Measurements from ENCODE around the gene MET.

Gene MET

GRCh38 chr7:116785843-116786242, 113.8 kb downstream of the MET start:
- no peak for DNase-seq (ENCODE audit: low read depth)

- no peak for DNase-seq (ENCODE audit: low read depth)
Observed at GRCh38 chr7:116786791-116787443, 114.9 kb downstream of the MET start.

DNA sequence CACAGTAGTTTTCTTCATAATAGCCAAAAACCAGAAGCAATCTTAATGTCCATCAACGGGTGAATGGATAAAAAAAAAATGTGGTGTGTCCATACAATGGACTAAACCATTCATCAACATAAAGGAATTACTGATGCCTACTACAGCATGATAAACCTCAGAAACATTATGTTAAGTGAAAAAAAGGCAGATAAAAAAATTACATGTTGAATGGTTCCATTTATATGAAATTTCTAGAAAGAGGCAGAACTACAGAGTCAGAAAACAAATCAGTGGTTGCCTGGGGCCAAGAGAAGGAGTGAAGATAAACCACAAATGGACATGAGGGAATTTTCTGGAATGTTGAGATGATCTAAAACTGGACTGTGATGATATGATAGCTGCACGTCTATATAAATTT, 115.9 kb downstream of the MET start:
- DNase-seq (ENCODE audit: low read depth) = no peak

DNA sequence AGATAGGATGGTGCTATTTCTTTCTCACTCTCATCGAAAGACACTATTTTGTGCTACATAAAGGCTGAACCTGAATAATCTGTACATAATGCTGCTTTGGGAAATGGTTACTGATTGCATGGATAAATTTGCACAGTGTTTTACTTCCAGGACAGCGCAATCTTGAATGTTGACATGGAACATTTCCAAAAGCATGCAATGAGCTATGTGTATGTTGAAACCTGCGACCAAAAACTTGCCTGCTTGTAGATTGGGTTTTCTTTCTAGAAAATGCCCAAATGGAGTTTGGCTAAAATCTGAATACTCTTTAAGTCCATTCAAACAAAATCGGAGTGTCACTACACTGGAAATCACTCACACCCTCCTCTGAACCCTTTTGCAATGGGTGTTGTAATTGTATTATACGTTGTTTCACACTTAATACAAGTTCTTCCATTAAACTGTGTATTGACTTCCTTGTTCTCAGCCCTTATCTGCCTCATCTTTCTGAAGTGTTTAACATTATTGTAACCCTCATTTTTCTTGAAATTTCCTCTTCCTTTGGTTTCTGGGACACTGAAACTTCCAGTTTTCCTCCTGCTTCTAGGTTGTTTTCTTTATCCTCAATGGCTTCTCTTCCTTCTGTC, 116.7 kb downstream of the MET start:
- no peak for DNase-seq (ENCODE audit: low read depth)

DNA sequence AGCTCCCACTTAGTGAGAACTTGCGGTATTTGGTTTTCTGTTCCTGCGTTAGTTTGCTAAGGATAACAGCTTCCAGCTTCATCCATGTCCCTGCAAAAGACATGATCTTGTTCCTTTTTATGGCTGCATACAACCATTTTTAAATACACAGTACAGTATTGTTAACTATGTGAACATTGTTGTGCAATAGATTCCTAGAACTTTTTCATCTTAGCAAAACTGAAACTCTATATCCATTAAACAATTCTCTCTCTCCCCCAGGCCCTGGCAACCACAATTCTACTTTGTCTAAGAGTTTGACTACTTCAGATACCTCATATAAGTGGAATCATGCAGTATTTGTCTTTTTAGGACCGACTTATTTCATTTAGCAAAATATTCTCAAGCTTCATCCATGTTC, 118.0 kb downstream of the MET start:
- DNase-seq (ENCODE audit: low read depth) = no peak

- DNase-seq (ENCODE audit: low read depth) = no peak
Observed at GRCh38 chr7:116792813-116793212, 120.8 kb downstream of the MET start.

DNA sequence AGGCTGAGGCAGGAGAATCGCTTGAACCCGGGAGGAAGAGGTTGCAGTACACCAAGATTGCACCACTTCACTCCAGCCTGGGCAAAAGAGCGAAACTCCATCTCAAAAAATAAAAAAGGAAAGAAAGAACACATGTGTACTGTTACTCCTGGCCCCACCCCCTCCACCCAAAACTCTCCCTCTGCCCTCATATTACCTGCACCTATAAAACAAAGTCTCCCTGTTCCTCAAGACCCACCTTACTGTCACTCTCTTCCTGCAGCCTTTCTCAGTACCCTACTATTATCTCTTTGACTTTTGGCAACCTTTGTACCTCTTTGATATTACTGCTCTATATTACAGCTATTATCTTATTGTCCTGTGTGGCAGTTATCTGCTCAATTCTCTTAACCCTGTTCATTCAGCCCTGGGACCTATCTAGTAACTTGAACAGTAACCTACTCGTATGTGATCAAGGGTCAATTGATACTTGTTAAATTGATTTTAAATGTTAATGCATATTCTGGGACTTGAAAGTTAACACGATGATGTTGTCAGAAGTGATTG, 121.9 kb downstream of the MET start:
- no peak for DNase-seq (ENCODE audit: low read depth)

DNA sequence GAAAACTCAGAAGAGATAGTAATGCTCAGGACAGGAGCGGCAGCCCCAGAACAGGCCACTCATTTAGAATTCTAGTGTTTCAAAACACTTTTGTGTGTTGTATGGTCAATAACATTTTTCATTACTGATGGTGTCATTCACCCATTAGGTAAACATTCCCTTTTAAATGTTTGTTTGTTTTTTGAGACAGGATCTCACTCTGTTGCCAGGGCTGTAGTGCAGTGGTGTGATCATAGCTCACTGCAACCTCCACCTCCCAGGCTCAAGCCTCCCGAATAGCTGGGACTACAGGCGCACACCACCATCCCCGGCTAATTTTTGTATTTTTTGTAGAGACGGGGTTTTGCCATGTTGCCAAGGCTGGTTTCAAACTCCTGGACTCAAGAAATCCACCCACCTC, 124.5 kb downstream of the MET start:
- no peak for DNase-seq (ENCODE audit: low read depth)

DNA sequence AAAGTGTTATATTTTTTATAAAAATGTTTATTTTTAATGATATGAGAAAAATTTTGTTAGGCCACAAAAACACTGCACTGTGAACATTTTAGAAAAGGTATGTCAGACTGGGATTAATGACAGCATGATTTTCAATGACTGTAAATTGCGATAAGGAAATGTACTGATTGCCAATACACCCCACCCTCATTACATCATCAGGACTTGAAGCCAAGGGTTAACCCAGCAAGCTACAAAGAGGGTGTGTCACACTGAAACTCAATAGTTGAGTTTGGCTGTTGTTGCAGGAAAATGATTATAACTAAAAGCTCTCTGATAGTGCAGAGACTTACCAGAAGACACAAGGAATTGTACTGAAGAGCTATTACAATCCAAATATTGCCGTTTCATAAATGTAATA, 125.6 kb downstream of the MET start:
- DNase-seq (ENCODE audit: low read depth) = no peak

DNA sequence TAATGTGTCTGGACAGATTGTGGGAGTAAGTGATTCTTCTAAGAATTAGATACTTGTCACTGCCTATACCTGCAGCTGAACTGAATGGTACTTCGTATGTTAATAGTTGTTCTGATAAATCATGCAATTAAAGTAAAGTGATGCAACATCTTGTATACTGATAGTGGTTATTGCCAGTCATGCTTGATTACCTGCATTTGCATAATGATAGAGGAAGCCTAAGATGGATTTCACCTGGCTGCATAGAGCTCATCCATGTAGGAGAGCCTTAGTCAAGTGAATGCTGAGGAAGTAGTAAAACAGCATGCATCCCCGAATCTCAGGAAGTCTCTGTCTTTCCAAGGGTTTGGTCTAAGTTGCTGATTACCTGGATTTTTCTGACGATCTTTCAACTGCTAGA, 126.2 kb downstream of the MET start:
- DNase-seq (ENCODE audit: low read depth) = no peak

DNA sequence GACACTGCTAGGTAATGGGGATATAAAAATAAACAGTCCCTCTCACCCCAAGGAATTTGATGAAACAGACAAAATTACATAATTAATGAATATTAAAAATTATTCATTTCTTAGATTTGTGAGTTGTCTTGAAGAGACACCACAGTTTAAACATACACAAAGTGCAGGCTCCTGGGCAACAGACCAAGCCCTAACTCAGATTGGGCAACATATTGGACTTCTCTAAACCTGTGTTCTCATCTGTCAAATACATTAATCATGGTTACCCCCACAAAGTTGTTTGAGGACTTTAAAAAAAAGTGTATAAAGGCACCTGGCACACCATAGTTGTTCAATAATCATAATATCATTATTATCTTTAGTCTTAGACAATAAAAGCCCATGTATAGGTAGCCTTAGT, 127.9 kb downstream of the MET start:
- no peak for DNase-seq (ENCODE audit: low read depth)

GRCh38 chr7:116800594-116800993, 128.6 kb downstream of the MET start:
- DNase-seq (ENCODE audit: low read depth) = no peak

- peak; percentile 28 for DNase-seq (ENCODE audit: low read depth)
Observed at GRCh38 chr7:116801092-116801710, 129.2 kb downstream of the MET start.

DNA sequence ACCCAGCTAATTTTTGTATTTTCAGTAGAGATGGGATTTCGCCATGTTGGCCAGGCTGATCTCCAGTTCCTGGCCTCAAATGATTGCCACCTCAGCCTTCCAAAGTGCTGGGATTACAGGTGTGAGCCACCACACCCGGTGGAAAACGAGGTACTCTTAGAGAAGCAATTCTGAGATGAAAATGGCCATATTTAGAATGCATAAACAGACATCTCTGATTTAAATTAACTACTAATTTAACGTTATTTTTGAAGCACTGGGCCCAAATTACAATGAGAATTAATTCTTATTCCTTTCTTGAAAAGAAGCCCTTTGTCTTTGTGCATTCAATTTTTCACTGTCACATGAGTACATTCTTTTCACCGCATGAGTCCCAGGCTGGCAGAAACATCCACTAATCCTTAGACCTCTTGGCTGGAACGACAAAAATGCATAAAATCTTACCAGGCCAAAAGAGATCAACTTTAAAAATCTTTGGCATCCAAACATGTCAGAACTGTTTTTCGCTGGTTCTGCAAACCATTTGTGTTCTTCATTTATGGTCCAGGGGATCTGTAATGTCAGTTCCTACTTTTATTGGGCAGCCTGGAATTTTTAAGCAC, 130.2 kb downstream of the MET start:
- DNase-seq (ENCODE audit: low read depth) = peak; percentile 14

DNA sequence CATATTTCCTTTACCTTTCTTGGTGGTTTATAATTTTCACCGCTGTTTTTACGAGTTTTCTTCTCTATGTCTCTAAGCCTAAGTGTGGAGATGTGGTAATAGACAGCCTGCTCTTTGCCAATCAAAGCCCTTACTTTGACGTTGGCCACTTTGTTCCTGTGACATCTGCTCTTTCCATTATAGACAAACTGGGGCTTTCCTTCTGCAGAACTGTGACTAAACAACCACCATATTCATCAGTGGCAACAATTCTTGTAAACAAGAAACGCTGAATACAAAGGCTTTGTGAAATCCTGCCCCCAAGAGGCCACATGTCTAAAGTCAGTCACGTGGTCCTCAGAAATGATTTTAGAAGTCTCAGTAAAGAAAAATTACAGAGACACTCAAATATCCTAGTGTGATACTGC, 130.8 kb downstream of the MET start:
- peak; percentile 41 for DNase-seq (ENCODE audit: low read depth)

- DNase-seq (ENCODE audit: low read depth) = no peak
Observed at GRCh38 chr7:116804471-116804870, 132.5 kb downstream of the MET start.

- peak; percentile 71 for DNase-seq (ENCODE audit: low read depth)
Observed at GRCh38 chr7:116805100-116805544, 133.1 kb downstream of the MET start.

DNA sequence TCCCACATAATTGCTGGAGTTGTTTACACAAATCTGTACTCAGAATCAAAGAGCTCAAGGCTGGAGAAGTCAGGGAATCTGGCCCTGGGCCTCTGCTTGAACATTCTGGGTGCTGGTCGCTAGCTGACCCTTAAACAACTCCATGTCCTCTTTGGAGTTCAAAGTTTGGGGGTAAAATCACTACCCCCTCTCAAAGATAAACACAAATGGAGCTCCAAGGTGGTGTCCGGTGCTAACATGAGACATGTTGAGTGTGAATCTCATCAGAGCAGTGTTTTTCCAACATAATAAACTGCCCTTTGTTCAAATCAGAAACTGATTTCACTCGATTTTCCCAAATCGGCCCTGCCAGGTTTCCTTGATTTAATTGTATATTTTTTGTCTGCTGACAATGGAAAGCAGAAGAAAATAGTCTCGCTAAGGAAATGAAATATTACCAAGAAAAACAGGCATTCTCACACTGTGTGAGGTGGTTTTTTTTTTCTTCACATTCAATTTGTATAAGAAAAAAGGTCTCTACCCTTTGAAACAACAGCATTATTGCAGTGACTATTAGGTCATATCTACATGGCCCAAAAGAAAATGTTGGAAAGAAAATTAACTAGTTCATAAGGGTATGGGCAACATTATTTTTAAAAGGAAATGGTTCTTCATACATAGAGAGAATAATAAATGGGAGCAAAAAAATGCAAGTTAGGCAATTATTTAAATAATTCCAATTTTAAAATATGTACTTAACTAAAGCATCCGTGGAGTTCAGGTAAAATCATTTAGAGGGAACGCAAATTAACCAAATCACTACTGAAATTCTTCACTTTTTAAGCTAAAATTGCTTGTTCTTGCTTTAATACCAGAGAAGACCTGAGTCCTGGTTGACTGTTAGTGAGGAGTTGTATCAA, 134.3 kb downstream of the MET start:
- DNase-seq (ENCODE audit: low read depth) = no peak

DNA sequence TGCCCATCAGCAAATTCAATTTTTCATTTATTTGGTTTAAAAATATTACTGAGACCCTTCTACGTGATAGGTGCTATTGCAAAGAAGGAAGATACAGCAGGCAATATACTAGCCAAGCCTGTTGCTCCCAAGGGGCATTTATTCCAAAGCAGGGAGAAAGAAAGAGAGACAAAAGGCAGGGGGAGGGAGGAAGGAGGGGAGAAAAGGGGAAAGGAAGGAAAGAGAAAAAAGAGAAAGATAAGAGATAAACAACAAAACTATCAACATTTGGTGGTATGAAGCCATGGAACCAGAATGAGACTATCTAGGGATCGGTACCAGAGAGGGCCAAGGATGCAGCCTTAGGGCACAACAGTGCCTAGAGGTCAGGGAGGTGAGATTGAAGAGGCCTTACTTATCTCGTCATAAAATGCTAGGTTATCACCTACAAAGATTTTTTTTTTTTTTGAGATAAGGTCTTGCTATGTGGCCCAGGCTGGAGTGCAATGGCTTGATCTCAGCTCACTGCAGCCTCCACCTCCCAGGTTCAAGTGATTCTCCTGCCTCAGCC, 135.1 kb downstream of the MET start:
- DNase-seq (ENCODE audit: low read depth) = no peak

- peak; percentile 48 for DNase-seq (ENCODE audit: low read depth)
Observed at GRCh38 chr7:116809636-116810266, 137.8 kb downstream of the MET start.

All from GM04504 (cell line).